Uterus (tissue), 4 donors: ENCODE results near the gene PARP8. TPM values are rescaled to one million over a fixed set of nuclear protein-coding genes. Genes with fewer than 3 reads are reported as not detected.

Source experiments
- DNase-seq, 2 donors: peaks; one replicate each; pipeline ENCODE4 v3.0.0-alpha.2; 2019 to 2020
- H3K27ac ChIP-seq, 2 donors: fragments of 200-600 bp; sonication (generic); 1 replicate in 1 of 2; 2 replicates in 1 of 2; pipeline ENCODE4 v1.5.1; 2016 to 2018
- H3K27me3 ChIP-seq, 2 donors: fragments of 200-600 bp; sonication (generic); one replicate each; pipeline ENCODE4 v1.5.1; 2018 to 2019; ENCODE audit warnings: control low read depth in 1 of 2
- H3K36me3 ChIP-seq, 2 donors: fragments of 200-600 bp; sonication (generic); one replicate each; pipeline ENCODE4 v1.5.1; 2019; ENCODE audit warnings: control low read depth in 1 of 2
- H3K4me1 ChIP-seq, 2 donors: fragments of 200-600 bp; sonication (generic); one replicate each; pipeline ENCODE4 v1.5.1; 2018 to 2019; ENCODE audit warnings: control low read depth in 1 of 2
- H3K4me3 ChIP-seq, 2 donors: fragments of 200-600 bp; sonication (generic); 1 replicate in 1 of 2; 2 replicates in 1 of 2; pipeline ENCODE4 v1.5.1; 2018 to 2019; ENCODE audit warnings: mild to moderate bottlenecking in 1 of 2
- H3K9me3 ChIP-seq, 2 donors: fragments of 200-600 bp; sonication (generic); one replicate each; pipeline ENCODE4 v1.5.1; 2019; ENCODE audit warnings: control low read depth in 1 of 2
- CTCF ChIP-seq, 4 experiments: fragments of 200-600 bp in 2 of 4; fragments of 450-650 bp in 2 of 4; sonication (generic) in 2 of 4; IDR thresholded peaks; one replicate each; pipeline ENCODE4 v1.5.1; 2016 to 2019; ENCODE audit warnings: antibody characterized with exemption in 4 of 4, mild to moderate bottlenecking in 2 of 4, moderate library complexity in 1 of 4
- POLR2A ChIP-seq, 2 donors: fragments of 450-650 bp; IDR thresholded peaks; one replicate each; pipeline ENCODE4 v1.6.1; 2016; ENCODE audit warnings: antibody characterized with exemption in 2 of 2, mild to moderate bottlenecking in 1 of 2, moderate library complexity in 1 of 2
- intact Hi-C: fragments of 100-400 bp; cut with DNase I; formaldehyde crosslinking; loops from one replicate; pipeline ENCODE4 v1.15.1; 2023; ENCODE audit warnings: low total_unique reads
- total RNA-seq, 4 donors: library from RNA; depleted of rRNA in 3 of 4; stranded (reverse); fragments of >200 nt in 3 of 4; gene quantifications; one replicate each; pipeline versions ENCODE4 v1.1.0 to v1.2.4, GENCODE V29; 2014 to 2023
- donor health status: DM: yes; HTN: yes; CAD: no.

PARP8 gene
- total RNA-seq, 4 donors from 2014 or later = 2.3 to 23.8 (median 22.9) TPM

DNA sequence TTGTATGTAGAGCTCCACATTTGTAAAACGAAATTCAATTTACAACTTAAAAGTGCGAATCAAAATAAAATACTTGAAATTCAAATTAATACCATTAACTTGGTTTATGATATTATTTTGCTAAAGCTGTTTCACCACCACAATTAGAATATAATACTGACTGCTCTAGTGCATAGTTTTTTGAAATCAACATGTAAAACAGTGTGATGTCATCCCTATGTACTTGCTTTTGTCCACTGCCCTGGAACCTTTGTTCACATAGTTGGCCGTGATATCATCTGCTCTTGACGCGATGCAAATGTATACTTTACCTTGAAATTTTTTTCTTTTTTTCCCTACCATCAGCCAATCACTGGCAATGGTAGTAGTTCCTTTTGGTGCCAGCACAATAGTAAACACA, 125.4 kb downstream of the PARP8 start:
- no peaks in the 10 kb centered on the region for H3K4me1 ChIP-seq
- intact Hi-C loops = no loop called here
- no peaks in the 10 kb centered on the region for H3K27me3 ChIP-seq
- H3K9me3 ChIP-seq = no peaks in the 10 kb centered on the region
- no peak overlapping the region for H3K27ac ChIP-seq
- H3K36me3 ChIP-seq = peaks cover 0 to under 1% of the 10 kb centered on the region in 2 donors
- H3K4me3 ChIP-seq = no peak overlapping the region
- no peak for TF ChIP-seq CTCF (IDR thresholded peaks at IDR 0.05)
- TF ChIP-seq POLR2A (IDR thresholded peaks at IDR 0.05) = no peak
- DNase-seq = no peak

- intact Hi-C loops = no loop called here
- H3K4me3 ChIP-seq = no peak overlapping the region
- H3K9me3 ChIP-seq = no peaks in the 10 kb centered on the region
- H3K27me3 ChIP-seq = no peaks in the 10 kb centered on the region
- DNase-seq = no peak
- peaks cover 0 to 4% of the 10 kb centered on the region in 2 donors for H3K36me3 ChIP-seq
- no peak overlapping the region for H3K27ac ChIP-seq
- no peaks in the 10 kb centered on the region for H3K4me1 ChIP-seq
- no peak for TF ChIP-seq POLR2A (IDR thresholded peaks at IDR 0.05)
- TF ChIP-seq CTCF (IDR thresholded peaks at IDR 0.05) = no peak
These were observed 126.4 kb downstream of the PARP8 start for GRCh38 chr5:50792843-50793242.

DNA sequence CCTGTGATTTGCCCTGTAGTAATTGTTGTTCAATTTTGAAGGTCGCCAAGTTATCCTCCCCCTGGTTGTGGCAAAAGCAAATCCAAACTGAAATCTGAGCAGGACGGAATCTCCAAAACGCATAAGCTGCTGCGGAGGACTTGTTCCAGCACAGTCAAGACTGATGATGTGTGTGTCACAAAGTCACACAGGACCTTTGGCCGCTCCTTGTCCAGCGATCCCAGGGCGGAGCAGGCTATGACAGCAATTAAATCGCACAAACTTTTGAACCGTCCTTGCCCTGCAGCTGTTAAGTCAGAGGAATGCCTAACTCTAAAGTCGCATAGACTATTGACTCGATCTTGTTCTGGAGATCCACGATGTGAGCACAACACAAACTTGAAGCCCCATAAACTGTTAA, 128.4 kb downstream of the PARP8 start:
- intact Hi-C loops = no loop called here

DNA sequence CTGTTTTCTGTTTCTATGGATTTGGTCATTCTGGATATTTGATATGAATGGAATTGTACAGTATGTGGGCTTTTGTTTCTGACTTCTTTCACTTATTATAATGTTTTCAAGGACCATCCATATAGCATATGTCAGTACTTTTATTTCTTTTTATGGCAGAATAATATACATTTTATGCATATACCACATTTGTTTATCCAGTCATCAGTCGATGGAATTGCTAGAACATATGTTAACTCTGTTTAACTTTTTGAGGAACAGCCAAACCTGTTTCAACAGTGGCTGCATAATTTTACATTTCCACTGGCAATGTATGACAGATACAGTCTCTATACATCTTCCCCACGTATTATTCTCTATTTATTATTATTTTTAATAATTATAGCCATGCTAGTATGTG, 131.6 kb downstream of the PARP8 start:
- Histone ChIP-seq H3K4me3 (no peak overlapping the region), H3K4me1 (no peaks in the 10 kb centered on the region), H3K27ac (no peak overlapping the region), H3K9me3 (no peaks in the 10 kb centered on the region), H3K27me3 (no peaks in the 10 kb centered on the region), H3K36me3 (peaks cover 0 to 4% of the 10 kb centered on the region in 2 donors)
- DNase-seq = no peak
- intact Hi-C loops = no loop called here
- TF ChIP-seq POLR2A (IDR thresholded peaks at IDR 0.05) = no peak
- TF ChIP-seq CTCF (IDR thresholded peaks at IDR 0.05) = no peak

More for the DNA sequence above, 128.4 kb downstream of the PARP8 start:
- no peak for DNase-seq
- Histone ChIP-seq H3K27ac (no peak overlapping the region), H3K9me3 (no peaks in the 10 kb centered on the region), H3K4me3 (no peak overlapping the region), H3K27me3 (no peaks in the 10 kb centered on the region), H3K4me1 (no peaks in the 10 kb centered on the region), H3K36me3 (peaks cover 0 to 4% of the 10 kb centered on the region in 2 donors)
- TF ChIP-seq POLR2A (IDR thresholded peaks at IDR 0.05) (no peak), CTCF (IDR thresholded peaks at IDR 0.05) (no peak)

- Histone ChIP-seq H3K36me3 (peaks cover 0 to 4% of the 10 kb centered on the region in 2 donors), H3K4me1 (no peaks in the 10 kb centered on the region), H3K9me3 (no peaks in the 10 kb centered on the region), H3K4me3 (no peak overlapping the region), H3K27ac (no peak overlapping the region), H3K27me3 (no peaks in the 10 kb centered on the region)
- TF ChIP-seq CTCF (IDR thresholded peaks at IDR 0.05) = no peak
- no peak for TF ChIP-seq POLR2A (IDR thresholded peaks at IDR 0.05)
- no peak for DNase-seq
- intact Hi-C loops = no loop called here
These were observed 133.2 kb downstream of the PARP8 start for GRCh38 chr5:50799596-50799995.
